ENCODE data around the gene KCTD1. TPM values are rescaled to one million over a fixed set of nuclear protein-coding genes. Genes with fewer than 3 reads are reported as not detected.

The KCTD1 gene
- total and polyA plus RNA-seq, 2 of the 8 experiments (the other 6 are each of a cell fraction or from before 2014, with no cell fraction given) = 7.7 to 14.0 TPM

- Histone ChIP-seq H3K27ac (ENCODE audit: low read depth, low read length) (no peak overlapping the region), H3K9ac (replicated peaks in 1 of 4; ENCODE audit: extremely low read depth in 1 of 4, low read depth in 3 of 4, low read length in 3 of 4) (no peak overlapping the region), H3K4ac (replicated peaks; ENCODE audit: insufficient read length, low read depth, low read length) (no peak overlapping the region), H3K4me3 (ENCODE audit: extremely low read depth in 1 of 4, insufficient read depth in 2 of 4, low read depth in 3 of 4, low read length in 4 of 4) (no peak overlapping the region), H2BK5ac (ENCODE audit: low read depth, low read length) (no peak overlapping the region), H3K27me3 (replicated peaks in 1 of 4; ENCODE audit: control insufficient read depth in 3 of 4, extremely low read depth in 1 of 4, insufficient read depth in 3 of 4, low read length in 3 of 4) (no peaks in the 10 kb centered on the region), H3K79me2 (ENCODE audit: control insufficient read depth in 1 of 2, insufficient read depth in 2 of 2, low read length in 2 of 2) (no peaks in the 10 kb centered on the region), H4K8ac (ENCODE audit: extremely low read depth, insufficient read depth, low read length) (no peak overlapping the region), H2BK15ac (ENCODE audit: low read length) (no peak overlapping the region), H3K36me3 (ENCODE audit: control insufficient read depth in 2 of 4, insufficient read depth in 4 of 4, low read length in 3 of 4) (no peaks in the 10 kb centered on the region), H2AFZ (ENCODE audit: low read length) (no peak overlapping the region), H4K5ac (ENCODE audit: insufficient read length, low read depth, low read length) (no peak overlapping the region), H3K4me2 (ENCODE audit: insufficient read depth in 1 of 2, low read depth in 2 of 2, low read length in 2 of 2) (no peak overlapping the region), H3K23ac (ENCODE audit: insufficient read length) (no peak overlapping the region), H3K4me1 (replicated peaks in 1 of 4; ENCODE audit: control insufficient read depth in 3 of 4, insufficient read depth in 4 of 4, low read length in 3 of 4) (no peaks in the 10 kb centered on the region), H2BK12ac (ENCODE audit: low read depth, low read length) (no peak overlapping the region), H2BK20ac (ENCODE audit: low read length) (no peak overlapping the region), H3K18ac (ENCODE audit: extremely low read depth, low read length) (no peak overlapping the region), H2AK5ac (ENCODE audit: low read depth, low read length) (no peak overlapping the region), H4K91ac (replicated peaks; ENCODE audit: insufficient read length, low read length) (no peak overlapping the region), H4K20me1 (replicated peaks in 1 of 2; ENCODE audit: control insufficient read depth in 1 of 2, insufficient read depth in 2 of 2, low read length in 2 of 2) (no peaks in the 10 kb centered on the region), H3K14ac (ENCODE audit: insufficient read length) (no peak overlapping the region), H3K23me2 (ENCODE audit: low read depth, low read length) (no peaks in the 10 kb centered on the region; the same call in 1 of the 2 replicates), H3K9me3 (ENCODE audit: insufficient read depth in 2 of 2, low read depth in 1 of 2, low read length in 1 of 2) (no peaks in the 10 kb centered on the region), H3K56ac (replicated peaks; ENCODE audit: insufficient read length, low read depth, low read length) (no peak overlapping the region), H3K79me1 (ENCODE audit: low read depth, low read length) (no peaks in the 10 kb centered on the region), H2BK120ac (replicated peaks; ENCODE audit: low read depth, low read length) (no peak overlapping the region)
- WGBS, 2 experiments (ENCODE audit: extremely low coverage in 1 of 2, insufficient coverage in 1 of 2, insufficient read length in 1 of 2, insufficient replicate concordance in 2 of 2, low coverage in 1 of 2, low lambda C conversion rate in 2 of 2, missing lambda C conversion rate in 1 of 2) = 86% methylated on average over 7 of the region's 7 CpGs; no CpG with 5 or more reads in 1 of the 2 experiments
- POLR2A ChIA-PET (ENCODE audit: partially characterized antibody) = interaction anchor here (1.1 kb wide), 1 partner anchor 10 kb away, joined by 3 read pairs; no protein-coding TSS in a partner anchor
- FAIRE-seq = no peak
- no peak for DNase-seq (ENCODE audit: low read depth in 1 of 2, low spot score in 2 of 2)
- CTCF ChIA-PET (ENCODE audit: partially characterized antibody) = no interaction called here
- no peak for TF ChIP-seq MAFK (IDR thresholded peaks at IDR 0.05; ENCODE audit: low read depth, low read length)
- no peak for TF ChIP-seq KDM5A (IDR thresholded peaks at IDR 0.05; ENCODE audit: low read length)
- TF ChIP-seq JUND (IDR thresholded peaks at IDR 0.05; ENCODE audit: low read length) = no peak
- TF ChIP-seq, protein P1, sequence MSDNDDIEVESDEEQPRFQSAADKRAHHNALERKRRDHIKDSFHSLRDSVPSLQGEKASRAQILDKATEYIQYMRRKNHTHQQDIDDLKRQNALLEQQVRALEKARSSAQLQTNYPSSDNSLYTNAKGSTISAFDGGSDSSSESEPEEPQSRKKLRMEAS (IDR thresholded peaks at IDR 0.05) = no peak
- no peak for TF ChIP-seq POLR2A (IDR thresholded peaks at IDR 0.05; ENCODE audit: control extremely low read depth in 1 of 2, low read depth in 2 of 2, low read length in 2 of 2)
- TF ChIP-seq SP2 (IDR thresholded peaks at IDR 0.05; ENCODE audit: low read length) = no peak
- no peak for TF ChIP-seq CBX5 (IDR thresholded peaks at IDR 0.05; ENCODE audit: low read depth, low read length)
- TF ChIP-seq TAF1 (IDR thresholded peaks at IDR 0.05; ENCODE audit: low read depth, low read length) = no peak
- TF ChIP-seq GTF2F1 (IDR thresholded peaks at IDR 0.05; ENCODE audit: borderline replicate concordance, low read depth, low read length) = no peak
- no peak for TF ChIP-seq SP1 (IDR thresholded peaks at IDR 0.05; ENCODE audit: low read depth, low read length)
- TF ChIP-seq HDAC6 (IDR thresholded peaks at IDR 0.05; ENCODE audit: low read depth, low read length) = no peak
- TF ChIP-seq SUZ12 (IDR thresholded peaks at IDR 0.05; ENCODE audit: low read length) = no peak
- TF ChIP-seq HDAC2 (IDR thresholded peaks at IDR 0.05; ENCODE audit: borderline replicate concordance in 1 of 2, low read depth in 2 of 2, low read length in 2 of 2) = no peak
- no peak for TF ChIP-seq POLR2AphosphoS5 (IDR thresholded peaks at IDR 0.05; ENCODE audit: low read depth, low read length)
- TF ChIP-seq RNF2 (IDR thresholded peaks at IDR 0.05; ENCODE audit: borderline replicate concordance, low read depth, low read length, missing control alignments, poor library complexity, severe bottlenecking) = no peak
These were observed 45.0 kb downstream of the KCTD1 start for GRCh38 chr18:26503382-26503781.

Measured in H1 (cell line).